A673 (cell line): ENCODE data around the gene CD1B. TPM values are rescaled to one million over a fixed set of nuclear protein-coding genes. Genes with fewer than 3 reads are reported as not detected.

Experiments used
- BruUV-seq: library from RNA; stranded (reverse); fragments of 400-500 nt; replicated peaks from 2 replicates; lab custom pipeline; 2021; lab: Mats Ljungman, UMichigan
- CTCF ChIA-PET: fragments of 300-600 bp; sonication (Branson Sonifier 250); formaldehyde crosslinking; loops from one replicate; lab custom pipeline; 2022; ENCODE audit warnings: antibody characterized with exemption; lab: Charles Lee
- POLR2A ChIA-PET: fragments of 300-600 bp; sonication (Branson Sonifier 250); formaldehyde crosslinking; loops from one replicate; lab custom pipeline; 2022; ENCODE audit warnings: antibody characterized with exemption; ENCODE audit not compliant: low non-redundant PET; lab: Charles Lee
- DNase-seq: peaks from one replicate; pipeline ENCODE4 v3.0.0-alpha.2; 2015; ENCODE audit warnings: low spot score
- H3K27ac ChIP-seq: fragments of 200-600 bp; sonication (generic); 2 replicates; pipeline ENCODE4 v1.5.1; 2016; ENCODE audit warnings: mixed run types, low read depth, mild to moderate bottlenecking, mixed read lengths, antibody characterized with exemption, low read length; ENCODE audit not compliant: poor library complexity, severe bottlenecking
- H3K27me3 ChIP-seq: fragments of 200-600 bp; sonication (generic); replicated peaks from 2 replicates; pipeline ENCODE4 v1.6.1; 2017; ENCODE audit warnings: mixed run types, low read depth, mild to moderate bottlenecking, mixed read lengths, antibody characterized with exemption, low read length; ENCODE audit not compliant: insufficient read depth, poor library complexity
- H3K36me3 ChIP-seq: fragments of 200-600 bp; sonication (generic); 2 replicates; pipeline ENCODE4 v1.6.1; 2016; ENCODE audit warnings: mixed run types, mild to moderate bottlenecking, mixed read lengths, antibody characterized with exemption, low read length; ENCODE audit not compliant: insufficient read depth, poor library complexity, severe bottlenecking
- H3K4me1 ChIP-seq: fragments of 200-600 bp; sonication (generic); 2 replicates; pipeline ENCODE4 v1.6.1; 2017; ENCODE audit warnings: mixed run types, mild to moderate bottlenecking, mixed read lengths, antibody characterized with exemption, low read length; ENCODE audit not compliant: insufficient read depth, poor library complexity, severe bottlenecking
- H3K4me3 ChIP-seq: fragments of 200-600 bp; sonication (generic); 2 replicates; pipeline ENCODE4 v1.5.1; 2016; ENCODE audit warnings: low read depth, mixed run types, mild to moderate bottlenecking, mixed read lengths, low read length; ENCODE audit not compliant: poor library complexity, severe bottlenecking
- H3K9me3 ChIP-seq: fragments of 200-600 bp; sonication (generic); 2 replicates; pipeline ENCODE4 v1.6.1; 2016; ENCODE audit warnings: mixed run types, low read depth, mild to moderate bottlenecking, mixed read lengths, antibody characterized with exemption, low read length; ENCODE audit not compliant: poor library complexity, severe bottlenecking
- CTCF ChIP-seq: fragments of 300-800, 200-600 bp; sonication (generic); conservative IDR thresholded peaks from 2 replicates; pipeline ENCODE4 v1.5.1; 2017; ENCODE audit warnings: low read depth, mild to moderate bottlenecking, antibody characterized with exemption, low read length, moderate library complexity, mixed read lengths
- EZH2 ChIP-seq: fragments of 200-600 bp; sonication (generic); IDR thresholded peaks from 2 replicates; pipeline ENCODE4 v1.6.1; 2017; ENCODE audit warnings: borderline replicate concordance, low read depth, mild to moderate bottlenecking, mixed read lengths, antibody characterized with exemption, low read length; ENCODE audit not compliant: poor library complexity, severe bottlenecking
- intact Hi-C: fragments of 100-400 bp; cut with micrococcal nuclease; formaldehyde crosslinking; loops from one replicate; pipeline ENCODE4 v1.10.0; 2022; ENCODE audit not compliant: unreplicated experiment
- total RNA-seq: library from RNA; stranded (reverse); gene quantifications from 2 replicates; pipeline ENCODE4 v1.2.3, GENCODE V29; 2021

Gene CD1B
- total RNA-seq, 1 experiment from 2014 or later = not detected

GRCh38 chr1:158329300-158329699 is 2.0 kb downstream of the CD1B start:
- Histone ChIP-seq H3K27ac (no peak overlapping the region), H3K36me3 (no peaks in the 10 kb centered on the region), H3K4me1 (no peaks in the 10 kb centered on the region), H3K9me3 (no peaks in the 10 kb centered on the region), H3K4me3 (no peak overlapping the region), H3K27me3 (peaks cover 13% of the 10 kb centered on the region)
- ChIA-PET CTCF (interaction anchor here (1.9 kb wide), 1 partner anchor 125 kb away, joined by 19 read pairs; no protein-coding TSS in a partner anchor), POLR2A (no interaction called here)
- intact Hi-C loops = loop anchor here (5.0 kb wide), 1 partner anchor 127 kb away; no protein-coding TSS in a partner anchor
- TF ChIP-seq EZH2 (no peak), CTCF (no peak)
- BruUV-seq = no TSS peak
- DNase-seq = no peak

- ChIA-PET CTCF (no interaction called here), POLR2A (no interaction called here)
- Histone ChIP-seq H3K4me3 (no peak overlapping the region), H3K36me3 (no peaks in the 10 kb centered on the region), H3K27ac (no peak overlapping the region), H3K4me1 (no peaks in the 10 kb centered on the region), H3K27me3 (peaks cover 13% of the 10 kb centered on the region), H3K9me3 (no peaks in the 10 kb centered on the region)
- BruUV-seq = no TSS peak
- no peak for DNase-seq
- intact Hi-C loops = loop anchor here (5.0 kb wide), 1 partner anchor 126 kb away; no protein-coding TSS in a partner anchor
- TF ChIP-seq EZH2 = no peak
- no peak for TF ChIP-seq CTCF
Observed at GRCh38 chr1:158328426-158328825, 2.9 kb downstream of the CD1B start.

- TF ChIP-seq CTCF (no peak), EZH2 (no peak)
- no peak overlapping the region for H3K4me3 ChIP-seq
- intact Hi-C loops = loop anchor here (5.0 kb wide), 1 partner anchor 125 kb away; no protein-coding TSS in a partner anchor
- no peaks in the 10 kb centered on the region for H3K4me1 ChIP-seq
- H3K27me3 ChIP-seq = peaks cover 13% of the 10 kb centered on the region
- H3K9me3 ChIP-seq = no peaks in the 10 kb centered on the region
- H3K36me3 ChIP-seq = no peaks in the 10 kb centered on the region
- no peak for DNase-seq
- ChIA-PET CTCF (interaction anchor here (0.6 kb wide), 1 partner anchor 324 kb away, joined by 3 read pairs; no protein-coding TSS in a partner anchor), POLR2A (no interaction called here)
- BruUV-seq = no TSS peak
- H3K27ac ChIP-seq = no peak overlapping the region
Observed at GRCh38 chr1:158327481-158327880, 3.9 kb downstream of the CD1B start.
